Kidney capillary endothelial cell (primary cell): Measurements from ENCODE around the gene EIF4ENIF1.
"Not testable (repeated sequence)": the region's sequence is repeated elsewhere in the genome, so short reads cannot be mapped to it uniquely, and the experiment has no call there.

Source experiments
- DNase-seq: peaks from one replicate; pipeline ENCODE4 v3.0.0-alpha.2; 2018; ENCODE audit warnings: low spot score

Gene EIF4ENIF1

GRCh38 chr22:31489632-31490495, at the start of gene EIF4ENIF1:
TSS of gene EIF4ENIF1 (minus strand) at chr22:31489842. CDS start at chr22:31488718, 1,124 bp downstream.
- DNase-seq, result peak; percentile 73

GRCh38 chr22:31538815-31539214, 49.2 kb upstream of the EIF4ENIF1 start:
- no peak for DNase-seq

GRCh38 chr22:31537019-31537535, 47.4 kb upstream of the EIF4ENIF1 start:
- no peak for DNase-seq

- DNase-seq, result no peak
Observed at GRCh38 chr22:31533374-31533773, 43.7 kb upstream of the EIF4ENIF1 start.

- DNase-seq, result no peak
Observed at GRCh38 chr22:31532060-31532459, 42.4 kb upstream of the EIF4ENIF1 start.

GRCh38 chr22:31530823-31531195, 41.2 kb upstream of the EIF4ENIF1 start:
- DNase-seq, result no peak

- DNase-seq, result no peak
Observed at GRCh38 chr22:31526270-31526669, 36.6 kb upstream of the EIF4ENIF1 start.

GRCh38 chr22:31524132-31524531, 34.5 kb upstream of the EIF4ENIF1 start:
- DNase-seq, result not testable (repeated sequence)

GRCh38 chr22:31520051-31520450, 30.4 kb upstream of the EIF4ENIF1 start:
- DNase-seq, result no peak

- DNase-seq, result no peak
Observed at GRCh38 chr22:31509061-31509762, 19.6 kb upstream of the EIF4ENIF1 start.

GRCh38 chr22:31508536-31508935, 18.9 kb upstream of the EIF4ENIF1 start:
- DNase-seq, result no peak

- not testable (repeated sequence) for DNase-seq
Observed at GRCh38 chr22:31507517-31507916, 17.9 kb upstream of the EIF4ENIF1 start.

- DNase-seq, result peak; percentile 32
Observed at GRCh38 chr22:31504282-31504681, 14.6 kb upstream of the EIF4ENIF1 start.

GRCh38 chr22:31503211-31503964, 13.7 kb upstream of the EIF4ENIF1 start:
- no peak for DNase-seq

GRCh38 chr22:31501738-31502137, 12.1 kb upstream of the EIF4ENIF1 start:
- no peak for DNase-seq

- no peak for DNase-seq
Observed at GRCh38 chr22:31497148-31497938, 7.7 kb upstream of the EIF4ENIF1 start.

GRCh38 chr22:31496735-31497146, 7.1 kb upstream of the EIF4ENIF1 start:
- DNase-seq, result no peak

- peak; percentile 85 for DNase-seq
Observed at GRCh38 chr22:31496007-31496734, 6.5 kb upstream of the EIF4ENIF1 start, which contains the start of gene SFI1. TSS of gene SFI1 (plus strand) at chr22:31496536. CDS start at chr22:31508285, 11,749 bp downstream.

- no peak for DNase-seq
Observed at GRCh38 chr22:31495343-31495742, 5.7 kb upstream of the EIF4ENIF1 start.

- not testable (repeated sequence) for DNase-seq
Observed at GRCh38 chr22:31493355-31493754, 3.7 kb upstream of the EIF4ENIF1 start.

GRCh38 chr22:31492151-31492550, 2.5 kb upstream of the EIF4ENIF1 start:
- DNase-seq, result no peak
